Psoas muscle (tissue), 8 donors: Measurements from ENCODE around the gene THADA. TPM values are rescaled to one million over a fixed set of nuclear protein-coding genes. Genes with fewer than 3 reads are reported as not detected.

Experiments
- ATAC-seq, 4 donors: fragments of 200-7000 bp; cut with Tn5 transposase; one replicate each; pipeline ENCODE4 v1.9.1; 2020; ENCODE audit warnings: moderate library complexity in 3 of 4, mild to moderate bottlenecking in 2 of 4
- DNase-seq, 2 donors: peaks; one replicate each; pipeline ENCODE4 v3.0.0-alpha.2; 2020
- H3K27ac ChIP-seq: fragments of 200-600 bp; one replicate; pipeline ENCODE4 v1.8.0; 2022
- H3K27me3 ChIP-seq, 3 donors: fragments of 200-600 bp in 1 of 3; one replicate each; pipeline versions ENCODE4 v1.6.1 to v1.8.0; 2013 to 2022; ENCODE audit warnings: low read length in 2 of 3, mild to moderate bottlenecking in 2 of 3, moderate library complexity in 1 of 3; ENCODE audit not compliant: insufficient read depth in 3 of 3
- H3K36me3 ChIP-seq, 2 donors: fragments of 200-600 bp in 1 of 2; one replicate each; pipeline versions ENCODE4 v1.6.1 to v1.8.0; 2013 to 2022; ENCODE audit warnings: low read depth in 1 of 2, mild to moderate bottlenecking in 1 of 2, moderate library complexity in 1 of 2; ENCODE audit not compliant: insufficient read depth in 1 of 2
- H3K4me1 ChIP-seq: fragments of 200-600 bp; one replicate; pipeline ENCODE4 v1.8.0; 2022
- H3K4me3 ChIP-seq: fragments of 200-600 bp; one replicate; pipeline ENCODE4 v1.8.0; 2022; ENCODE audit warnings: mild to moderate bottlenecking
- H3K9me3 ChIP-seq: fragments of 200-600 bp; one replicate; pipeline ENCODE4 v1.8.0; 2022
- CTCF ChIP-seq: fragments of 200-600 bp; IDR thresholded peaks from one replicate; pipeline ENCODE4 v1.8.0; 2022; ENCODE audit warnings: antibody characterized with exemption
- WGBS, 3 donors: extraction: QIAGEN DNeasy Blood & Tissue Kit; methylation state at CpG; one replicate each; pipeline versions ENCODE4 v1.1.6 to v1.1.7; 2013; 5-methylcytosine and 5-hydroxymethylcytosine counted together
- intact Hi-C, 2 donors: fragments of 100-400 bp; cut with DNase I; formaldehyde crosslinking; loops; one replicate each; pipeline versions ENCODE4 v1.11.0 to v1.14.2; 2022
- polyA plus RNA-seq, 3 donors: library from polyadenylated mRNA; stranded (reverse); fragments of 200-250 nt; gene quantifications; one replicate each; pipeline ENCODE4 v1.2.3, GENCODE V29; 2013
- total RNA-seq, 4 donors: library from RNA; stranded (reverse); fragmentation: NEBNext Ultra II Directional in 2 of 4; extraction: Animal tissue kit (Norgen Biotek cat#: 25700) in 2 of 4; gene quantifications; one replicate each; pipeline versions ENCODE4 v1.2.1 to v1.2.4, GENCODE V29; 2021 to 2023
- donor health status: healthy with polysubstance abuse.
- donor health status: DM: no; HTN: no; CAD: no; lungs with moderate emphysema.
- donor health status: Bipolar disorder and iron deficiency.
- donor health status: healthy.
- donor health status: DM: yes; HTN: yes; CAD: no.
- donor health status: DM: no; HTN: no; CAD: no.
- donor health status: DM: no; HTN: no; CAD: no.
- donor health status: DM: yes; HTN: yes; CAD: no.

THADA gene
- total and polyA plus RNA-seq, 7 donors = 8.1 to 17.4 (median 11.6) TPM

- Histone ChIP-seq H3K4me3 (no peak overlapping the region), H3K36me3 (peaks cover 0 to 95% of the 10 kb centered on the region in 2 donors), H3K9me3 (no peaks in the 10 kb centered on the region), H3K4me1 (no peaks in the 10 kb centered on the region), H3K27me3 (no peaks in the 10 kb centered on the region), H3K27ac (no peak overlapping the region)
- intact Hi-C loops = no loop called here
- TF ChIP-seq CTCF = no peak
- no peak for DNase-seq
- WGBS, 3 donors = 83 to 87% (median 85%) methylated on average over 2 of the region's 2 CpGs
- no peak for ATAC-seq
Observed at GRCh38 chr2:43560231-43560547, 35.6 kb downstream of the THADA start.

- no peaks in the 10 kb centered on the region for H3K27me3 ChIP-seq
- DNase-seq (no peak), ATAC-seq (no peak)
- no peaks in the 10 kb centered on the region for H3K4me1 ChIP-seq
- H3K27ac ChIP-seq = no peak overlapping the region
- no peak for TF ChIP-seq CTCF
- intact Hi-C loops = no loop called here
- 93 to 96% (median 95%) methylated on average over 4 of the region's 4 CpGs for WGBS, 3 donors
- no peaks in the 10 kb centered on the region for H3K9me3 ChIP-seq
- peaks cover 0 to 95% of the 10 kb centered on the region in 2 donors for H3K36me3 ChIP-seq
- no peak overlapping the region for H3K4me3 ChIP-seq
Observed at GRCh38 chr2:43559391-43560230, 36.2 kb downstream of the THADA start.

GRCh38 chr2:43557196-43557595 is 38.6 kb downstream of the THADA start:
- WGBS, 3 donors = 92 to 93% (median 93%) methylated on average over 1 of the region's 1 CpG
- Histone ChIP-seq H3K9me3 (no peaks in the 10 kb centered on the region), H3K36me3 (peaks cover 0 to 97% of the 10 kb centered on the region in 2 donors)

GRCh38 chr2:43556256-43556655 is 39.6 kb downstream of the THADA start:
- ATAC-seq (no peak), DNase-seq (no peak)
- Histone ChIP-seq H3K4me3 (no peak overlapping the region), H3K9me3 (no peaks in the 10 kb centered on the region), H3K36me3 (peaks cover 0 to 99% of the 10 kb centered on the region in 2 donors), H3K27me3 (no peaks in the 10 kb centered on the region), H3K4me1 (no peaks in the 10 kb centered on the region), H3K27ac (no peak overlapping the region)
- no peak for TF ChIP-seq CTCF
- intact Hi-C loops = no loop called here
- WGBS, 3 donors = 90 to 94% (median 94%) methylated on average over 5 of the region's 5 CpGs

More at GRCh38 chr2:43557196-43557595, 38.6 kb downstream of the THADA start:
- Histone ChIP-seq H3K27me3 (no peaks in the 10 kb centered on the region), H3K27ac (no peak overlapping the region), H3K4me1 (no peaks in the 10 kb centered on the region), H3K4me3 (no peak overlapping the region)
- no peak for ATAC-seq
- DNase-seq = no peak
- TF ChIP-seq CTCF = no peak
- intact Hi-C loops = no loop called here
